T-helper 22 cell (primary cell): Measurements from ENCODE around the gene GALNT3.

Source experiments
- DNase-seq: peaks from one replicate; pipeline ENCODE4 v3.0.0-alpha.2; 2020; ENCODE audit warnings: low read depth

The GALNT3 gene

GRCh38 chr2:165796129-165796528 is 2.1 kb upstream of the GALNT3 start:
- no peak for DNase-seq

- DNase-seq, result no peak
Measured at GRCh38 chr2:165795011-165795410, 964 bp upstream of the GALNT3 start.

GRCh38 chr2:165794536-165794928 is 485 bp upstream of the GALNT3 start:
- peak; percentile 30 for DNase-seq

GRCh38 chr2:165793161-165793778 is 777 bp downstream of the GALNT3 start:
- DNase-seq, result no peak

- no peak for DNase-seq
Measured at GRCh38 chr2:165792104-165792454, 2.0 kb downstream of the GALNT3 start.

GRCh38 chr2:165791421-165792103 is 2.5 kb downstream of the GALNT3 start:
- DNase-seq, result no peak

GRCh38 chr2:165790466-165790865 is 3.6 kb downstream of the GALNT3 start:
- no peak for DNase-seq

- no peak for DNase-seq
Measured at GRCh38 chr2:165787334-165787733, 6.7 kb downstream of the GALNT3 start.

- DNase-seq, result no peak
Measured at GRCh38 chr2:165779706-165780105, 14.3 kb downstream of the GALNT3 start.

GRCh38 chr2:165778653-165779451 is 15.2 kb downstream of the GALNT3 start:
- no peak for DNase-seq

GRCh38 chr2:165778187-165778556 is 15.9 kb downstream of the GALNT3 start:
- no peak for DNase-seq

- no peak for DNase-seq
Measured at GRCh38 chr2:165777522-165778186, 16.4 kb downstream of the GALNT3 start.

GRCh38 chr2:165776796-165777195 is 17.3 kb downstream of the GALNT3 start:
- no peak for DNase-seq

- no peak for DNase-seq
Measured at GRCh38 chr2:165776013-165776412, 18.0 kb downstream of the GALNT3 start.

- DNase-seq, result no peak
Measured at GRCh38 chr2:165773684-165774083, 20.4 kb downstream of the GALNT3 start.

- DNase-seq, result no peak
Measured at GRCh38 chr2:165772183-165772582, 21.9 kb downstream of the GALNT3 start.

- no peak for DNase-seq
Measured at GRCh38 chr2:165766326-165766927, 27.6 kb downstream of the GALNT3 start.

GRCh38 chr2:165762723-165763122 is 31.3 kb downstream of the GALNT3 start:
- no peak for DNase-seq

- no peak for DNase-seq
Measured at GRCh38 chr2:165757906-165758675, 36.0 kb downstream of the GALNT3 start.

- DNase-seq, result no peak
Measured at GRCh38 chr2:165746501-165746900, 47.5 kb downstream of the GALNT3 start.

GRCh38 chr2:165745916-165746315 is 48.1 kb downstream of the GALNT3 start:
- no peak for DNase-seq

GRCh38 chr2:165743442-165743841 is 50.6 kb downstream of the GALNT3 start:
- DNase-seq, result no peak
